Superior temporal gyrus (tissue), 1 donor: ENCODE results near the gene OSGEP.
A peak's percentile ranks its signal among the peaks of the same experiment; 100 is the strongest.
"Not testable (repeated sequence)": the region's sequence is repeated elsewhere in the genome, so short reads cannot be mapped to it uniquely, and the experiment has no call there.

Source experiments
- DNase-seq: peaks from one replicate; pipeline ENCODE4 v3.0.0-alpha.2; 2016; ENCODE audit errors: extremely low spot score

OSGEP gene

DNA sequence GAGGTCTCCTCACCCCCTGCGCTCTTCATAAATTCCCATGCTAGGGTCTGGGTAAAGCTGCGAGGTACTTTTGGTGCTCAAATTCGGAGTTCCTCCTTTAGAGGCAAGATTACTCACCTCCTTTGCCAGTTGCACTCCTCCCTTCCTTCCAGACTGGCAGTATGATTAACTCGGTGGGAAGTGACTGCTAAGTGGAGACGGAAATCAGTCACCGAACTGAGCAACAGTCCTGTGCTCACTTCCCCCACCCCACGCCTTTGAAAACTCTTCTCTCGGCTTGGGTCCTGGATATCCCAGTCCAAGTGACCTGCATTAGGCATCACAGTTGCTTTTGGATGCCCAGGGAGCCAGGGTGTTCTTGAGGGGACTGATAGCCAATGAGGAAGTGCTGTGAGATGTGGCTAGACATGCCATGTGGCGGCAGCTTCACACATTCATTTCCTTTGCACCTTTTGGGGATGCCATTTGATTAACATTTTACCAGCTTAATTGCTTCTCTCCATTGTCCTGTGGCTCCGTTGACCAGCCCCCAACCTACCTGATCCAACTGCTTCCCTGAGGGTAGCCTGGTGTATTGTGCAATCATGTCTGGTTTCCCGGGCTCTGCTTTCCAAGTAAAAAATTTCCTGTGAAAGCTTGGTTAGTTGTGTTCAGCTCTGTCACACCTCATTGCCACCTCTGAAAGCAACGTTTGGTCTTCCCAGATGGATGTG lies 15.4 kb upstream of the OSGEP start:
- DNase-seq: peak; percentile 40

DNA sequence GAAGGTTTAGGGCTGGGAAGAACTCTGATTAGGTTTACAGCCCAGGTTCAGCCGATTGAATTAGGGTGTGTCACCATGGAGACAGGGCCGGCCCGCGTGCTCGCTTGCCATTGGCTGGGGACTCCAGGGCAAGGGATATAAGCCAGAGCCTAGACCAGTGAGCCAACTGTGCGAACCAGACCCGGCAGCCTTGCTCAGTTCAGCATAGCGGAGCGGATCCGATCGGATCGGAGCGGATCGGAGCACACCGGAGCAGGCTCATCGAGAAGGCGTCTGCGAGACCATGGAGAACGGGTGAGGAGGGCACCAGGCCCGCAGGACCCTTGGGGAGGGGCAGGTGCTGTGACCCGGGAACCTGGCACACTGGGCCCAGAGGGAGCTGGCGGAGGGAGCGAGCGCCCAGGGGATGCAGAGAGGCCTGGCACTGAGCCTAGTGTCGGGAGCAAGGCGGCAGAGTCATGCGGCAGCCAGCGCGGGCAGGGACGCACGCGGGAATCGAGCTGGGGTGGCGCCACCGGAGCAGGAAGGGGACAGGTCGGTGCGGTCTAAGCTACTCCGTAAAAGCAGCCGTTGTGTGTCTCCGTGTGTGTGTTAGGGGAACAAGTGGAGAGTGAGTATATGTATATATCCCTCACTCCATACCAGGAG lies 14.8 kb upstream of the OSGEP start, which contains the start of gene PNP:
TSS of gene PNP (plus strand) at position 165 of the 648 bp plus-strand sequence. CDS start at position 284, 119 bp downstream.
- DNase-seq: peak; percentile 82

GRCh38 chr14:20468764-20469241 lies 14.2 kb upstream of the OSGEP start:
- peak; percentile 9 for DNase-seq

DNA sequence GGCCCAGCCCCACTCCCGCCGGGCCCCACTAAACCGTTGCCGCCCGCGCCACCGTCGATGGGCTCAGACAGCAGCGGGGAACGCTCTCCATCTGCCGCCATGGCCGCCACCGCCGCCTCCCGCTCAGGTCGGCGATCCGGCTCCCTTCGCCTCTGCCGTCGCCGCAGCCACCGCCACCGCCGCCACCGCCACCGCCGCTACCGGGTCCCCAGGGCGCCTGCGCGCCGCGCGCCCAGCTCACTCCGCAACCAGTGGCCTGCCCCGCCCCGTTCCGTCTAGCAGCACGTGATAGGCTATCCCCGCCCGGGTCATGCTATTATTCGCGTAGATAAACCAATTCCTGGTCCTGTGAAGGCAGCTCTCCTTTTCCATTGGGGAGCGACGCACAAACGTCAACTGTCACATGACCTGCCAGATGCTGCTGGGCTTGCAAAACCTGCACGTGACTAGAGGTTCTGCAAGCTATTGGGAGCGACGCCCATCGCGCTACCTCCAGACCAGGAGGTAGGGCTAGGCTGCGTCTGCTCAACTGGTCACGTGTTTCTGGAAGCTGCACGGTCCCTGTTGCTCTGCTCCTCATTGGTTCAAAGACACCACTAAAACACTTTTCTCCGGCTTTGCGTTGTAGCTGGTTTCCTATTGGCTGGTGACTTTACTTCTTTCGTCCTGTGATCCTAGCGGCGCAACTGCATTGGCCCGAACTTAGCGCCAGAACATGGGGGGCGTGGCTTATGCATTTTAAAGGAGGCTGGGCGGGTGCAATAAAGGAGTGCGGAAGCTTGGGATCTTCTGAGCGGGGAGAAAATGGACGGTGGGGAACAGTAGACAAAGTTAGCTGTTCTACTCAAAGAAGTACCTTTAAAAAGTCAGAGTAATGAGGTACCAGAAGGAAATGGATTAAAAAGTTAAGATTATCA lies 6.9 kb upstream of the OSGEP start, which contains the start of gene PIP4P1:
TSS of gene PIP4P1 (minus strand) at position 210 of the 917 bp plus-strand sequence. CDS start at position 101, 109 bp downstream.
- peak; percentile 100 for DNase-seq

DNA sequence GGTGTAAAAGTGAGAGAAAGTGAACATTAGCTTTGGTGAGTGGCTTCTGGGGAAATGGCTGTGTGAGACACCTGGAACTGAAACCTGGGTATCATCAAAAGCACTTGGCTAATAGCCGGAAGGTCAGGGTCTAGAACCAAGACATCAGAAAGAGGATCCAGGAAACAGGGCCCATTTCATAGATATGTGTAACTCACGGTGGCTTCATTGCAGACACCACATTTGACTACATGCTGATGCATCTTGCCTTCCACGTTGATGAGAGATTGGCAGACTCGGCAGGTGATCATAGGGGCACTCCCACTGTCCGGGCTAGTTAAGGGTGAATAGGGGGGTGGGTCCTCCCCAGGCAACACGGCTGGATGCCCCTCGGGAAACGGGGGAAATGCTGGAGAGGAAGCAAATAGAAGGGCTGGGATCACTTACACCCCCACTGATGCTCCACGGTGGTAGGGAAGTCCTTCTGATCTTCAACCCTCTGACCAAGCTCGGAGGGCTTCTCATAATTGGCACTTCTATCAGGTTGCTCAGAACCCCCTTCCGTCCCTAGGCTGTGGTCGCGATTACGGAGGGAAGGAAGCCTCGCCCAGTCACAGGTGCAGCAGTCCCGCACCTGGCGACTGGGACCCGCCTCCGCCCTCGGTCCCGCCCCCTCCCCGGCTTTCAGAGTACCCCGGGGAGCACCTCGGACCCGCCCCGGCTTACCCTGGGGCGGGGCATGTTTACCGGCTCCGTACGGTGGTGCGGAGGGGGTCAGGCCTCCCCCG lies 6.0 kb upstream of the OSGEP start:
- no peak for DNase-seq

DNA sequence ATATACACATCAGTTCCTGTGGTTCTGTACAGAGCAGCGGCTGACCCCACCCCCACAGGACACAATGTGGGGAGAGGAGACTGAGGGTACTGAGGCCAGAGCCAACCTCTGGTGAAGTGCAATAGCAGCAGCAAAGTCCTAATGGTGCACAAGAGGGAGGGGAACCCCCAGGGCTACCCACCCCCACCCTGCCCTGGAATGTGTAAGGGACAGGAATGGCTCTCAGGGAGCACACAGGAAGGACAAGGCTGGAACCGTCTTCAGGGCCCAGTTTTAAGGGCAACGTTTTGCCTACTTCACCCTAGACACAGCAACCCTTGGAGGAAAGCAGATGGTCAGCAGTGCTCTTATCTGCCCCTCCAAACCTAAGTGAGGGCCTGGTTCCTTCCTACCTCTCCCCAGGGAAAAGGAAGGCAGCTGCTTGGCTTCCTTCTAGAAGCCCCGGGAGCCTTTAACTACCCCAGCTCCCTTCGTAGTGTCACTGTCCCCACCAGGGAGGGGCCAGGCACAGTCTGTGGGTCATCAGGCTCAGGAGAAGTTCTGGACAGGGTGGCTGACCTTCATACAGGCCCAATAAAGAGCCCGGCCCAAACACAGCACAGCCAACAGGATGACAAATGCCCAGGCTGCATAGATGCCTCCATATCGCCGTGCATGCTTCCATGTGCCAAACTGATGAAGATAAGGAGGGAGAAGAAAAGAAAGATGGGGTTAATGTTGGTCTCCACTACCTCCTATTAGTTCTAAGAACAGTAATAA lies 3.6 kb upstream of the OSGEP start:
- DNase-seq: no peak

GRCh38 chr14:20456971-20457370 lies 2.4 kb upstream of the OSGEP start:
- DNase-seq: no peak

DNA sequence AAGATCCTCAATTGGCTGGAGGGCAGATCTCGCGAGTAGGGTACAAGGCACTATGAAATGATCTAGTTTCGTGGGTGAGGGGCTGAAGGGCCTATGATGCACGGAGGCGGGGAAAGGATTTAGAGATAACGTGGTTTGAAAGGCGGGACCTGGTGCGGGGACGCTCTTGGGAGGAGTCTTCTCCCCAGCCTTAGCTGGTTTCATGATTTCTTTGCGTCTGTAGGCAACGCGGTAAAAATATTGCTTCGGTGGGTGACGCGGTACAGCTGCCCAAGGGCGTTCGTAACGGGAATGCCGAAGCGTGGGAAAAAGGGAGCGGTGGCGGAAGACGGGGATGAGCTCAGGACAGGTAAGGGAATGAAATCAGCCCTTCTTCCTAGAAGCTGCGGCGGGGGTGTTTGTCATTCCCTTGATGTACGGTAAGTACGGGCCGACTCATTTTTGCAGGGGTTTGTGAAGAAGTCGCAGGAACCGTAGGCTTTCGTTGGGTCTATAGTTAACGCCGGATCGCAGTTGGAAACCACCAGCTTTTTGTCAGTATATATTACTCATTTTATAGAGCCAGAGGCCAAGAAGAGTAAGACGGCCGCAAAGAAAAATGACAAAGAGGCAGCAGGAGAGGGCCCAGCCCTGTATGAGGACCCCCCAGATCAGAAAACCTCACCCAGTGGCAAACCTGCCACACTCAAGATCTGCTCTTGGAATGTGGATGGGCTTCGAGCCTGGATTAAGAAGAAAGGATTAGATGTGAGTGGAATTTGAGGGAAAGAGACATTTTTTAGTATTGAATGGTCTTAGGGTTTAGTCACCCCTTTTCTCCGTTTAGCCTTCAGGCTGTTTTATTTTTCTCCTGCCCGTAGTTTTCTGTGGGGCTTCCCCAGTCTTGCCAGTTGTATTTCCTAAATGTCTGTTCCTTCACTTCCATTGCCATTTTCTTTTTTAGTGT lies 1.0 kb upstream of the OSGEP start:
- DNase-seq: no peak

DNA sequence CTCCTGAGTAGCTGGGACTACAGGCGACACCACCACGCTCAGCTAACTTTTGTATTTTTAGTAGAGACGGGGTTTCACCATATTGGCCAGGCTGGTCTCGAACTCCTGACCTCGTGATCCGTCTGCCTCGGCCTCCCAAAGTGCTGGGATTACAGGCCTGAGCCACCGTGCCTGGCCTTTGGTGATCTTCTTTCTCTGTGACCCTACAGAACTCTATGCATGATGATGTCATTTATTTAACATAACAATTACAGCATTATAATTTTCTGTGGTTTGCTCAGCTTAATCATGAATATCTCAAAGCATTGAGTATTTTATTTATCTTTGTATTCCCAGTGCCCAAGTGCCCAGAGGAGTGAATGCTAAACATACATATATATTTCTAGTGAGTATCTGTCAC lies 1.8 kb downstream of the OSGEP start:
- DNase-seq: not testable (repeated sequence)

DNA sequence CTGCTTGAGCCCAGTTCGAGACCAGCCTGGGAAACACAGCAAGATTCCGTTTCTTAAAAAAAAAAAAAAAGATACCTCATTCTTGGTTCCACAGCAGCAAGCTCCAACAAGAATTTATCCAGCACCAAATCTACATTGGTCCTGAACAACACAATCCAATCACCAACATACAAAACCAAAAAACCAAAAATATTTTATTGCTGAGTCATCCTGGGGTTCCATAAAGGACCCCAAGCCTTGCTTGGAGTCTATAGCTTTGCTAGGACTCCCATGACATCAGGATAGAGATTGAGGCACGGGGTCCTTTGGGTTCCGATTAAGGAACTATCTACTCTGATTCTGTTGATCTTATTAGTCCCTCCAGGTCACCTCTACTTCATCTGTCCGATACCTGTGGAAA lies 7.7 kb downstream of the OSGEP start:
- DNase-seq: no peak

DNA sequence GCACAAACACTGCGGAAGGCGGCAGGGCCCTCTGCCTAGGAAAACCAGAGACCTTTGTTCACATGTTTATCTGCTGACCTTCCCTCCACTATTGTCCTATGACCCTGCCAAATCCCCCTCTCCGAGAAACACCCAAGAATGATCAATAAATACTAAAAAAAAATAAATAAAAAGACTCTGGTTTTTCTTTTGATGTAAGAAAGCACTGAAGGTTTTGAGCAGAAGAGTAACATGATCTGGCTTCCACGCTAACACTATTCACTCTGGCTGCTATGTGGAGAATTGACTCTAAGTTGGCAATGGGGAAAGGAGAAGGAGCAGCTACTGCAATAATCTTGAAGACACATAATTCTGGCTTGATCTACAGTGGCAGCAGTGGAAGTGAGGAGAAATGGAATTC lies 11.0 kb downstream of the OSGEP start:
- DNase-seq: not testable (repeated sequence)

GRCh38 chr14:20441461-20441860 lies 13.2 kb downstream of the OSGEP start:
- DNase-seq: no peak

DNA sequence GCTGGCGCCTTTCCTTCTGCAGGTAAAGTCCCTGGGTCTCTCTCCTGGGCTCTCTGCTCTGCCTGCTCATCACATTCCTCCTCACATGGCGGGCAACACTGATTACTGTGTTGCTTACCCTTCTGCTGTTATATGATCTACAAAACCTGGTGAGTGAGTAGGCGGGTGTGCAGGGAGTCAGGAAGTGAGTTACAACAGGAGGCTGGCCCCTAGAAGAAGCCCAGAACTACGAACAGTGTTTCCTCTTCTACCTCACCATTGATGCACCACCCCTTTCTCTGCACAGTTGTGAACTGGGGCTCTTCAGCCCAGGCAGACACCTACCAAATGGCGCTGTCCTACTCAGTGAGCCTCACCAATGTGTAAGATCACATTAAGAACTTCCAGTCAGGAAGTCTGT lies 13.7 kb downstream of the OSGEP start:
- no peak for DNase-seq

DNA sequence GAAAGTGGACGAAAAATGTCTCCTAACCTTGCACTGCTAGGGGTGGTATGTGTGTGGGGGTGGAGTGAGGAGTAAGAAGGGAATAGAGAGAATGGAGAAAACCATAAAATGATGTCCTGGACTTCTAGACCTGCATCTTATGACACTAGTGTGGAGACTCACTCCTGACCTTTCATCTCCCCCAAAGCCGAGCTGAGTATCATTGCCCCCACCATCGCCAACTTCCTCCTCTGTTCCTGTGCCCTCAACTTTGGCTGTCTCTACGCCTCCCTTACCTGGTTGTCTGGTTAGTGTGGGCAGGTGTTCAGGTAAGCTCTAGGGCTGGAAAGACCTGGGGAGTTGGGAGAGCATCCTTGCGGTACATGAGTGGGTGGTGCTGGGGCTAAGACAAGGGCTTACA lies 14.1 kb downstream of the OSGEP start:
- no peak for DNase-seq

GRCh38 chr14:20438664-20439063 lies 15.9 kb downstream of the OSGEP start:
- DNase-seq: no peak

DNA sequence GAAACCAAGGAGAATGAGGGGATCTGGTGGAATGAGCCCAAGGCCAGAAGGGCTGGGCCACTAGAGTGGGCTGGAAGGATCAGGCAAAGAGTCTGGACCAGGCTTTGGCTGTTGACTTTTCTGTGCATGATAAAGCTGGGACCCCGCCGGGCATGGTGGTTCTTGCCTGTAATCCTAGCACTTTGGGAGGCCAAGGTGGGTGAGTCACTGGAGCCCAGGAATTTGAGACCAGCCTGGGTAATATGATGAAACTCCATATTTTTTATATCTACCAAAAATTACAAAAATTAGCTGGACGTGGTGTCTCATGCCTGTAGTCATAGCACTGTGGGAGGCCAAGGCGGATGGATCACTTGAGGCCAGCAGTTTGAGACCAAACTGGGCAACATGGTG lies 18.3 kb downstream of the OSGEP start:
- no peak for DNase-seq

DNA sequence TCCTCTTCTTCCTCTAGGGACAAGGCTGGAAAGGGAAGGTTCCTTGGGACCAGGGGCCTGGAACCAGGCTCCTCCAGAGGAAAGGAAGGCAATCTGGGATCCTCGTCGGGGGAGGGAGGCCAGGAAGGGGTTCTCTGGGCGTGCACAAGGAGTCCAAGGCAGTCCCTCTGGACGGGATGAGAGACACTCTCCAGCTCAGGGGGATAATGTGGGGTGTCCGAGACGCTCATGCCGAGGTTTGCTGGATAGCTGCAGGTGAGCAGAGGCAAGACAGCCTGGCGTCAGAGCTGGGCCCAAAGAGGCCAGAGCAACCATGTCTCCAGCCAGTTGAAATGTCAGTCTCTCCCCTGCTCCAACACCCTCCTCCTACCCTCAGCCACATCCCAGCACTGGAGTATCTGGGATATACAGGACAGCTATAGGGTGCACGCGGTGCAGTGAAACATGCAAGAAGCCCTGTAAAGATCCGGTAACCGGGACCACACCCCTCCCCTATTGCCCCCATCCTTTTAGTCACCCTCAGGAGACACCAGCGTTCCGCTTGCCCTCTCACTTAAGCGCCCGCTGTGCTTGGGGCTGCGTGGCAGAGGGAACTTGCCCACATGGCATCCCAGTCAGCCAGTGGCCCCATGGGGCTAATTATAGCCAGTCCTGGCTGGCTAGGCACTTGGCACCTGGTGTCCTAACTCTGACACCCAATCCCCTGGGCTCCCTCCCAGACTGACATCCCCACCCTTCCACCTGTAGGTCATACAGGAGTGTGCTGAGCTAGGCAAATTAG lies 18.8 kb downstream of the OSGEP start, which contains the start of gene KLHL33:
TSS of gene KLHL33 (minus strand) at position 585 of the 781 bp plus-strand sequence. CDS start at position 230, 355 bp downstream.
- no peak for DNase-seq
